Measurements from ENCODE around the gene STAU1. TPM values are rescaled to one million over a fixed set of nuclear protein-coding genes. Genes with fewer than 3 reads are reported as not detected.

The STAU1 gene, protein sequence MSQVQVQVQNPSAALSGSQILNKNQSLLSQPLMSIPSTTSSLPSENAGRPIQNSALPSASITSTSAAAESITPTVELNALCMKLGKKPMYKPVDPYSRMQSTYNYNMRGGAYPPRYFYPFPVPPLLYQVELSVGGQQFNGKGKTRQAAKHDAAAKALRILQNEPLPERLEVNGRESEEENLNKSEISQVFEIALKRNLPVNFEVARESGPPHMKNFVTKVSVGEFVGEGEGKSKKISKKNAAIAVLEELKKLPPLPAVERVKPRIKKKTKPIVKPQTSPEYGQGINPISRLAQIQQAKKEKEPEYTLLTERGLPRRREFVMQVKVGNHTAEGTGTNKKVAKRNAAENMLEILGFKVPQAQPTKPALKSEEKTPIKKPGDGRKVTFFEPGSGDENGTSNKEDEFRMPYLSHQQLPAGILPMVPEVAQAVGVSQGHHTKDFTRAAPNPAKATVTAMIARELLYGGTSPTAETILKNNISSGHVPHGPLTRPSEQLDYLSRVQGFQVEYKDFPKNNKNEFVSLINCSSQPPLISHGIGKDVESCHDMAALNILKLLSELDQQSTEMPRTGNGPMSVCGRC
- 68.8 and 69.7 TPM in 2 replicates for total RNA-seq

DNA sequence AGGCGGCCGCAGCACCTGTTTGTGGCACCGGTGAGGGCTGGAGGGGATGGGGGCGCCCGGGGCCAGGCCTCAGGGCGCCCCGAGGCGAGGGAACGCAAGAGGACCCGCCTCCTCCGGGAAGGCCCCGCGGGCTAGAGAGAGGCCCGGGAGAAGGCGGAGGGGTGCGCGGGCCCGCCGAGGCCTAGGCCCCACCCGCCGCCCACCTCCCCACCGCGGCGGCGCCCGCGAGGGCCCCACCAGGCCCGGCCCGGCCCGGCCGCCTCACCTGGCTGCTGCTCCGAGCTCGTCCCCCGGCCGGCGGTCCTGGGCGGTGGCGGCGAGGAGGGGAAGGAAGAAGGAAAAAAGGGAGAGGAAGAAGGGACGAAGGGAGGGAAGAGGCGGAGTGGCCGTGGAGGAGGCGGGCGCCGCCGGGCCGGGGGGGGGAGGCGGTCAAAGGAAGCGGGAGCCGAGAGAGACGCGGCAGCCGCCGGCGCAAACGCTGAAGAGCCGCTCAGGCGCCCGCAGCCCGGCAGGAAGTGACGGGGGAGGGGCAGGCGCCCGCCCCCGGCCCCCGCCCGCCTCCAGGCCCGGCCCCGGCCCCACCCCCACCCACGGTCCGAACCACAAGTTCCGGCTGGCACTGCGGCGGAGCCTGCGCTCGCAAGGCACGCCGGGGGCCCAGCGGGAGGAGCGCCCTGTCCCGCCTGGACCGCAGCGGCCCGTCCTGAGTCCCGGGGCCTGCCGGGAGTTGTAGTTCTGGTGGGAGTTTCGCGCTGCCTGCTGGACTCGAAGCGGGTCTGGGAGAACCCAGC is at the start of gene STAU1:
Gene STAU1 (minus strand): TSS at position 484 of the 791 bp plus-strand sequence. CDS start 22,133 bp downstream, outside the sequence.
- peak within 1 kb of the TSS; percentile 87 for H3K4me3 Mint-ChIP-seq (ENCODE audit: low read depth)
- DNase-seq (ENCODE audit: low spot score), result peak; percentile 91
- H3K9me3 Mint-ChIP-seq, result no peaks in the 10 kb centered on the region
- intact Hi-C loops (cut with micrococcal nuclease), result loop anchor here (1.0 to 5.0 kb wide), 4 partner anchors 31 to 142 kb away; partner anchors contain the start of genes CSE1L, DDX27 and ZNFX1
- H3K27me3 Mint-ChIP-seq (ENCODE audit: low read depth), result peaks cover 2% of the 10 kb centered on the region
- peaks cover 31% of the 10 kb centered on the region for H3K36me3 Mint-ChIP-seq (ENCODE audit: low read depth)
- peaks cover 34% of the 10 kb centered on the region for H3K4me1 Mint-ChIP-seq (ENCODE audit: low read depth)
- H3K27ac Mint-ChIP-seq, result peak within 1 kb of the TSS; percentile 83

DNA sequence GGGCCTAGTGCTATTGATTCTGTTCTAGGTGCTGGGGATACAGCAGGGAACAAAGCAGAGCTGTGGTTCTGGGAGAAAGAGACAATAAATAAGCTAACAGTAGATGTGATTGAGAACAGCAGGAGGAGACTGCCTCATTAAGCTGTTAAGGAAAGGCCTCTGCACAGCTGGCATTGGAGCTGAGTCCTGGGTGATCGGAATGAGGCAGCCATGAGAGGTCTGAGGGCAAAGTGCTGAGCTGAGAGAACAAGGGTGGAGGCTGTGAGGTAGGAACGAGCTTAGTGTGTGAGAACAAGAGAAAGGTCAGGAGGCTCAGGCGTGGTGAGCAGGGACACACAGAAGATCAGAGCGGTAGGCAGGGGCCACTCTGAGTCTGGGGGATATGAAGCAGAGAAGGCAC is 49.4 kb upstream of the STAU1 start:
- peaks cover 77% of the 10 kb centered on the region for H3K36me3 Mint-ChIP-seq (ENCODE audit: low read depth)
- no peak overlapping the region for H3K27ac Mint-ChIP-seq
- no peak overlapping the region for H3K4me3 Mint-ChIP-seq (ENCODE audit: low read depth)
- no peak for DNase-seq (ENCODE audit: low spot score)
- no peaks in the 10 kb centered on the region for H3K4me1 Mint-ChIP-seq (ENCODE audit: low read depth)
- H3K9me3 Mint-ChIP-seq, result no peaks in the 10 kb centered on the region
- intact Hi-C loops (cut with micrococcal nuclease), result no loop called here
- no peaks in the 10 kb centered on the region for H3K27me3 Mint-ChIP-seq (ENCODE audit: low read depth)

DNA sequence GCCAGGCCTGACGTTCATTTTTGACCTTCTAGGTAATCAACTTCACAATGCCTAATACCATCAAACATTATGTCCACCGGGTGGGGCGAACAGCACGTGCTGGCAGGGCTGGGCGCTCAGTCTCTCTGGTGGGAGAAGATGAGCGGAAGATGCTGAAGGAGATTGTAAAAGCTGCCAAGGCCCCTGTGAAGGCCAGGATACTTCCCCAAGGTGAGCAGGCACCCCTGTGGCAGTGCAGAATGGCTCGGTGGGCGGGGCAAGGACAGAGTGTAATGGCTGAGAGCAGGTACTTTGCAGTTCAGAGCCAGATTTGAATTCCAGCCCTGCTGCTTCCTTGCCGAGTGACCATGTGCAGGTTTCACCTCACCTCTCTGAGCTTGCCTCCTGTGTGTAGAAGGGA is 48.2 kb upstream of the STAU1 start:
- Mint-ChIP-seq H3K36me3 (ENCODE audit: low read depth) (peaks cover 69% of the 10 kb centered on the region), H3K4me3 (ENCODE audit: low read depth) (no peak overlapping the region), H3K27ac (no peak overlapping the region), H3K27me3 (ENCODE audit: low read depth) (no peaks in the 10 kb centered on the region), H3K4me1 (ENCODE audit: low read depth) (no peaks in the 10 kb centered on the region), H3K9me3 (no peaks in the 10 kb centered on the region)
- intact Hi-C loops (cut with micrococcal nuclease), result no loop called here
- no peak for DNase-seq (ENCODE audit: low spot score)

DNA sequence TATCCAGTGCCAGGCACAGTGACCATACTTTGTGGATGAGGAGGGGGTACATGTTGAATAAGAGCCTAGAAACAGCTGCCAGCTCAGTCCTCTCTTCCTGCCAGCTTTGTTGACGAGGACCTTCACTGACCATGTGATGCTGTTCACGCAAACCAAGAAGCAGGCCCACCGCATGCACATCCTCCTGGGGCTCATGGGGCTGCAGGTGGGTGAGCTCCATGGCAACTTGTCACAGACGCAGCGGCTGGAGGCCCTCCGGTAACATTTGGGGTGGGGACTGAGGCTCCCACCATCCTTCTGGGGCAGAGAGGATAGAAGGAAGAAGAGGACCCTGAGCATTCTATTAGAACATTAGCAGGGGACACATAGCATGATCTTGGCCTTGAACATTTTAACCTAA is 46.7 kb upstream of the STAU1 start:
- intact Hi-C loops (cut with micrococcal nuclease), result no loop called here
- Mint-ChIP-seq H3K36me3 (ENCODE audit: low read depth) (peaks cover 69% of the 10 kb centered on the region), H3K27ac (no peak overlapping the region), H3K4me3 (ENCODE audit: low read depth) (no peak overlapping the region), H3K27me3 (ENCODE audit: low read depth) (no peaks in the 10 kb centered on the region), H3K4me1 (ENCODE audit: low read depth) (no peaks in the 10 kb centered on the region), H3K9me3 (no peaks in the 10 kb centered on the region)
- no peak for DNase-seq (ENCODE audit: low spot score)

DNA sequence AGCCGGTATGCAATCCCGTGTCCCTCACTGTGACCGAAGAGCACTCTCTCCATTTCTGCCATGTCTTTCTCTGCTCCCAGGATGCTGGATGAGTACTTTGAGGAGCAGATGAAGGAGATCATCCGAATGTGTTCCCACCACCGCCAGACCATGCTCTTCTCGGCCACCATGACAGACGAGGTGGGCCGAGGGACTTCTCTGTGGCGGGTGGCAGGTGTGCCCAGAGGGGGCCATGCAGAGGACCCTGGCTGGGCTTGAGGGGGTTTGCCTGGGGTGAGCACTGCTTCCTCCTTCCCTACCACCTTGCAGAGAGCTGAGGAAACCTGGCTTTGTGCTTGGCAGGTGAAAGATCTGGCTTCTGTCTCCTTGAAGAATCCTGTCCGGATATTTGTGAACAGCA is 45.1 kb upstream of the STAU1 start:
- Mint-ChIP-seq H3K4me3 (ENCODE audit: low read depth) (no peak overlapping the region), H3K27ac (no peak overlapping the region), H3K9me3 (no peaks in the 10 kb centered on the region), H3K36me3 (ENCODE audit: low read depth) (peaks cover 70% of the 10 kb centered on the region), H3K4me1 (ENCODE audit: low read depth) (no peaks in the 10 kb centered on the region), H3K27me3 (ENCODE audit: low read depth) (no peaks in the 10 kb centered on the region)
- DNase-seq (ENCODE audit: low spot score), result no peak
- intact Hi-C loops (cut with micrococcal nuclease), result no loop called here

DNA sequence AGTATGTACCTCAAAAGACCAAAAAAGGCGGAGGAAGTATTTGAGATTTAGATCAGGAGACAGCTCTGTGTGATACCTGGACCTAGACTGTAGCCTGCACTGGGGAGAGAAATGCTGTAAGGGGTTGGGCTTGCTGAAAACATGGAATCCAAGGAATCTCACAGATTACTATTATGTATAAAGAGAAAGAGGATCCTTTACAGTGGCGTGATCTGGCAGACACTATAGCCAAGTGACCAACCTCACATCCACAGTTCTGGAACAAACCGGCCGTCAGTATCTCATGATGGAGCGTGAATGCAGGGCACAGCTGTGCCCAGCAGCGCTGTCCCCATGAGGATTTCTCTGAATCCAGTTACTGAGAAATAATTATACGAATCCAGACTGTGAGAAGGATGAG is 43.3 kb upstream of the STAU1 start:
- no peak for DNase-seq (ENCODE audit: low spot score)
- H3K27me3 Mint-ChIP-seq (ENCODE audit: low read depth), result no peaks in the 10 kb centered on the region
- no peak overlapping the region for H3K27ac Mint-ChIP-seq
- H3K4me1 Mint-ChIP-seq (ENCODE audit: low read depth), result no peaks in the 10 kb centered on the region
- peaks cover 71% of the 10 kb centered on the region for H3K36me3 Mint-ChIP-seq (ENCODE audit: low read depth)
- H3K4me3 Mint-ChIP-seq (ENCODE audit: low read depth), result no peak overlapping the region
- H3K9me3 Mint-ChIP-seq, result no peaks in the 10 kb centered on the region
- intact Hi-C loops (cut with micrococcal nuclease), result no loop called here

DNA sequence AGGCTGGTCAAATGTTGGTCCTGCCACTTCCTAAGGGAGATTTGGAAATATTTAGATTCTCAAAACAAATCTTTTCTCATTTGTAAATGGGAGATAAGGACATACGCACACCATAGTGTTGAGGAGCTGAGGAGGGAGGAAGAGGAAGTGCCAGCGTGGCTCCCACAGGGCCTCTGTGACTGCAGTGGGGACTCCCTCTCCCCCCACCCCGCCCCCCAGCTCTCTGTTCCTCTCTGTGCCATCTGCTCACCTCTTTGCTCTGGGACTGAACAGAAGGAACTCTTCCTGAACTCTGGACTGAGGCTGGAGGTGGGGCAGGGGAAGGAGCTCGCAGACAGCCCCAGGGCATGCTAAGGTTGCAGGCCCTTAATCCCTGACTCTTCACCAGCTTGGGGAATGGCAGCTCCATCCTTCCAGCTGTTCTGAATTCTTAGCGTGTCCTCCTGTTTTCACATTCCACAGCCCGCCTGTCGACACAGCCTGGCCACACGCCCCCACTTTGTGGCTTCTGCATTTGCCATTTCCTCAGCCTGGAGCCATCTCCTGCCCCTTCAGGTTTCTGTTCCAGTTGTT is 42.5 kb upstream of the STAU1 start:
- Mint-ChIP-seq H3K4me1 (ENCODE audit: low read depth) (no peaks in the 10 kb centered on the region), H3K36me3 (ENCODE audit: low read depth) (peaks cover 73% of the 10 kb centered on the region), H3K4me3 (ENCODE audit: low read depth) (no peak overlapping the region), H3K27me3 (ENCODE audit: low read depth) (no peaks in the 10 kb centered on the region), H3K9me3 (no peaks in the 10 kb centered on the region), H3K27ac (peak overlapping the region; percentile 31)
- intact Hi-C loops (cut with micrococcal nuclease), result no loop called here
- no peak for DNase-seq (ENCODE audit: low spot score)

DNA sequence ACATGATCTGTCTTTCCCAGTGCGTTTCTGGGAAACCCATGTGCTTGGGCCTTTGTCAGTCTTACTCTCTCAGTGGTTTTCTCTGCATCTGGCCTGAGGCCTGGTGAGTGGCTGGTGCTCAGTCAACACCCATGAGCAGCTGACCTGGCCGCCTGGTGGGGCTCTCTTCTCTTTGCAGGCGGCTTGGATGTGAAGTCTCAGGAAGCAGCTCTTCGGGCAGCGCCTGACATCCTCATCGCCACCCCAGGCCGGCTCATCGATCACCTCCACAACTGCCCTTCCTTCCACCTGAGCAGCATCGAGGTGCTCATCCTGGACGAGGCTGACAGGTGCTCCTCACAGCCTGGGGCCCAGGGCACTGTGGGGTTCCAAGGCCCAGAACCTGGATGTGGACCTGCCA is 41.9 kb upstream of the STAU1 start:
- H3K27me3 Mint-ChIP-seq (ENCODE audit: low read depth), result no peaks in the 10 kb centered on the region
- H3K4me3 Mint-ChIP-seq (ENCODE audit: low read depth), result no peak overlapping the region
- intact Hi-C loops (cut with micrococcal nuclease), result no loop called here
- peaks cover 73% of the 10 kb centered on the region for H3K36me3 Mint-ChIP-seq (ENCODE audit: low read depth)
- no peak for DNase-seq (ENCODE audit: low spot score)
- H3K9me3 Mint-ChIP-seq, result no peaks in the 10 kb centered on the region
- H3K27ac Mint-ChIP-seq, result no peak overlapping the region
- no peaks in the 10 kb centered on the region for H3K4me1 Mint-ChIP-seq (ENCODE audit: low read depth)

DNA sequence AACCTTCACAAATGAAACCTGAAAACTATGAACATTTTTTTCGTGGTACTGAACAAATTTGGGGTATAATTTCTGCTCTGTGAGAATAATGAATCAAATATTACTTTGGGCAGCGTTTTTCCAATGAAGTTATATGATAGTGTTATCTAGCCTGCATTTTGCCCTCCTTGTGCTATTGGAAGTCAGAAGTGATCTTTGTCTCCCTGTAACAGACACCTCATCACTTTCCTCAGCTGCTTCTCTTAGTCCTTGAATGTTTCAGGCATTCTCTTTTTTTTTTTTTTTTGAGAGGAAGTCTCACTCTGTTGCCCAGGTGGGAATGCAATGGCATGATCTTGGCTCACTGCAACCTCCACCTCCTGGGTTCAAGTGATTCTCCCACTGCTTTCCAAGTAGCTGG is 41.2 kb upstream of the STAU1 start:
- Mint-ChIP-seq H3K27me3 (ENCODE audit: low read depth) (no peaks in the 10 kb centered on the region), H3K4me3 (ENCODE audit: low read depth) (no peak overlapping the region), H3K9me3 (no peaks in the 10 kb centered on the region), H3K27ac (no peak overlapping the region), H3K4me1 (ENCODE audit: low read depth) (no peaks in the 10 kb centered on the region), H3K36me3 (ENCODE audit: low read depth) (peaks cover 73% of the 10 kb centered on the region)
- DNase-seq (ENCODE audit: low spot score), result no peak
- intact Hi-C loops (cut with micrococcal nuclease), result no loop called here

DNA sequence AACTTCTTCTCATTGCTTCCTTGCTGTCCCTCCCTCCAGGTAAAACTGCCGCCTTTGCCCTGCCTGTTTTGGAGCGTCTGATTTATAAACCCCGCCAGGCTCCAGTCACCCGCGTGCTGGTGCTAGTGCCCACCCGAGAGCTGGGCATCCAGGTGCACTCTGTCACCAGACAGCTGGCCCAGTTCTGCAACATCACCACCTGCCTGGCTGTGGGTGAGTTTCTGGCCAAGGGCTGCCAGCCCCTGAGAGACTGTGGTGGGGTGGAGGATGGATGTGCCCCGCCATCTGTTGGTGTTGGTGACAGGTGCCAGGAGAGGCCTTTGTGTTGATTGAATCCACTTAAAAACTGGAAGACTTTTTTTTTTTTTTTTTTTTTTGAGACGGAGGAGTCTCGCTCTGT is 40.5 kb upstream of the STAU1 start:
- Mint-ChIP-seq H3K4me1 (ENCODE audit: low read depth) (no peaks in the 10 kb centered on the region), H3K27ac (no peak overlapping the region), H3K4me3 (ENCODE audit: low read depth) (no peak overlapping the region), H3K36me3 (ENCODE audit: low read depth) (peaks cover 72% of the 10 kb centered on the region), H3K27me3 (ENCODE audit: low read depth) (no peaks in the 10 kb centered on the region), H3K9me3 (no peaks in the 10 kb centered on the region)
- DNase-seq (ENCODE audit: low spot score), result no peak
- intact Hi-C loops (cut with micrococcal nuclease), result no loop called here

DNA sequence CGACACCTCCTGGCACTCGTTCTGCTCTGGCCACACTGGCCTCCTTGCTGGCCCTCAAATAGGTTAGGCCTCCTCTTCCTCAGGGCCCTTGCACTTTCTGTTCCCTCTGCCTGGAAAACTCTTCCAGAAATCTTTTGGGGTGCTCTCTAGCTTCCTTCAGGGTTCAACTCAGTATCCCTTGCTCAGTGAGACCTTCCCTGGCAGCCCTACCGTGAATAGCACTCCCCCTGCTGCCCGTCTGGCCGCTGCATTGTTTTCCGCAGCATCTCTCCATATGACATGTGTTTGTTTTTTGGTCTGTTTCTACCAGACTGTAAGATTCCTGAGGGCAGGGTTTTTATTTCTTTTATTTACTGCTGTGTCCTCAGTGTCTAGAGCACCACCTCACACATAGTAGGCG is 37.8 kb upstream of the STAU1 start:
- H3K4me3 Mint-ChIP-seq (ENCODE audit: low read depth), result no peak overlapping the region

DNA sequence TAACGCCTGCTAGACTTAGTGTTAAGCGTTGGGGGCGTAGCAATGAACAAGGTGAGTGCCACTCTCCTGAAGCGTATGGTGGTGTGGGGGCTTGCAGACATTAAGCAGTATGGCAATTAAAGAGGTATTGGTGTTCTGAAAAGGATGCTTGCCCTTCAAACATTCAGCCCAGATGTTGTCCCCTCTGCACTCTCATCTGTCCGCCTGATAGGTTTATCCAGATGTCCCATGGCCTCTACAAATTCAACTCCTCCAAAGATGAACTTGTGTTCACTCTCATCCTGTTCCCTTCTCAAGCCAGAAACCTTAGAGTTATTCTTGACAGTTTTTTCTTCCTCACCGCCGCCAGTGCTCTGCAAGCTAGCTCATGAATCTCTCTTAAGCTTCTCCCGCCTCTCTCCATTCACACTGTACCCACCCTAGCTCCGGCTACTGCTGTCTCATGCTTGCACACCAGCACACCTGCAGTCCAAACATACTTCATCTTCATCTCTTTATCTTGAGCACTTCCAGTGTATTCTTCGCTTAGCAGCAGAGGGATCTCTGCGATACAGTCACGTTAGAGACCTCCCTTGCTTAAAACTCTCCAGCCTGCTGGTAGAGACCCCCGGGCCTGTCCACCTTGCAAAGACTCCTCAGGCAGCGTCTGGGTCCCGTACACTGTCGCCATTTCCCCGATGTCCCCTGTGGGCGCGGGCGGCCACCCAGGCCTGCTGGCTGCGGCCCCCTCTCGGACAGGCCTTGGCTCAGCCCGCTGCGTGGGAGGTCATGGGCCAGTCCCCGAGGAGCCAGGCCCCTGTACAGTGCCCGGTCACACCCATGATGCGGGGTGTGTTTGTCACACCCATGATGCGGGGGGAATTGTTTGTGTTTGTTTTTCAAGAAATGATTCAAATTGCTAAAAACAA is 32.0 kb upstream of the STAU1 start:
- Mint-ChIP-seq H3K27me3 (ENCODE audit: low read depth) (no peaks in the 10 kb centered on the region), H3K4me3 (ENCODE audit: low read depth) (peak overlapping the region; percentile 99), H3K9me3 (no peaks in the 10 kb centered on the region), H3K36me3 (ENCODE audit: low read depth) (peaks cover 37% of the 10 kb centered on the region), H3K27ac (peak overlapping the region; percentile 98), H3K4me1 (ENCODE audit: low read depth) (peaks cover 17% of the 10 kb centered on the region)
- DNase-seq (ENCODE audit: low spot score), result no peak
- intact Hi-C loops (cut with micrococcal nuclease), result loop anchor here (1.0 to 5.0 kb wide), 3 partner anchors 32 to 173 kb away; partner anchors contain the start of genes CSE1L and STAU1

More for the DNA sequence above, 37.8 kb upstream of the STAU1 start:
- intact Hi-C loops (cut with micrococcal nuclease), result no loop called here
- no peak overlapping the region for H3K27ac Mint-ChIP-seq
- H3K27me3 Mint-ChIP-seq (ENCODE audit: low read depth), result no peaks in the 10 kb centered on the region
- peaks cover 80% of the 10 kb centered on the region for H3K36me3 Mint-ChIP-seq (ENCODE audit: low read depth)
- no peaks in the 10 kb centered on the region for H3K9me3 Mint-ChIP-seq
- no peaks in the 10 kb centered on the region for H3K4me1 Mint-ChIP-seq (ENCODE audit: low read depth)
- no peak for DNase-seq (ENCODE audit: low spot score)
